Measurements from ENCODE around the gene PDE4D. TPM values are rescaled to one million over a fixed set of nuclear protein-coding genes. Genes with fewer than 3 reads are reported as not detected.

PDE4D gene
- polyA plus RNA-seq, 1 donor (not counting 4 experiments of a cell fraction or from before 2014, with no cell fraction given): 3.6 TPM

GRCh38 chr5:59608745-59609144 is 284.8 kb downstream of the PDE4D start:
- no peak overlapping the region for H3K27ac ChIP-seq (ENCODE audit: control insufficient read depth, insufficient read depth, low read length)
- no peaks in the 10 kb centered on the region for H3K9me1 ChIP-seq (ENCODE audit: control insufficient read depth, extremely low read depth, insufficient read depth, low read length)
- H3K36me3 ChIP-seq (ENCODE audit: control insufficient read depth in 2 of 2, extremely low read depth in 1 of 2, insufficient read depth in 2 of 2, low read length in 2 of 2): no peaks in the 10 kb centered on the region
- H4K20me1 ChIP-seq (ENCODE audit: control insufficient read depth, extremely low read depth, insufficient read depth, low read length): no peaks in the 10 kb centered on the region
- no peak for FAIRE-seq
- H3K4me3 ChIP-seq (ENCODE audit: control insufficient read depth in 2 of 3, extremely low read depth in 1 of 3, insufficient read depth in 2 of 3, low read depth in 1 of 3, low read length in 3 of 3): no peak overlapping the region
- no peaks in the 10 kb centered on the region for H3K4me1 ChIP-seq (ENCODE audit: control insufficient read depth, extremely low read depth, insufficient read depth, low read length)
- H2AFZ ChIP-seq (ENCODE audit: control insufficient read depth, low read length): no peak overlapping the region
- no peaks in the 10 kb centered on the region for H3K79me2 ChIP-seq (ENCODE audit: control insufficient read depth, insufficient read depth, low read length)
- H3K4me2 ChIP-seq (ENCODE audit: control insufficient read depth, extremely low read depth, insufficient read depth, low read depth, low read length): no peak overlapping the region
- H3K9ac ChIP-seq (ENCODE audit: control insufficient read depth, extremely low read depth, insufficient read depth, low read length): no peak overlapping the region
- dilution Hi-C loops (cut with MboI; ENCODE audit: extremely low pct_ligation_motif_present, low sequenced_read_pairs): no loop called here
- no peak for TF ChIP-seq CTCF (optimal IDR thresholded peaks at IDR 0.05 in 1 of 3, IDR thresholded peaks at IDR 0.05 in 1 of 3, conservative IDR thresholded peaks at IDR 0.05 in 1 of 3; ENCODE audit: extremely low read depth in 1 of 3, insufficient read depth in 2 of 3, low read length in 3 of 3)
- no peak for TF ChIP-seq EZH2 (IDR thresholded peaks at IDR 0.05; ENCODE audit: low read length)
- no peaks in the 10 kb centered on the region for H3K27me3 ChIP-seq (ENCODE audit: control insufficient read depth, extremely low read depth, insufficient read depth, low read length)
- no peaks in the 10 kb centered on the region for H3K9me3 ChIP-seq (ENCODE audit: control insufficient read depth, low read depth, low read length)
- DNase-seq (ENCODE audit: low read depth, low spot score): no peak

- no peak overlapping the region for H3K9ac ChIP-seq (ENCODE audit: control insufficient read depth, extremely low read depth, insufficient read depth, low read length)
- no peaks in the 10 kb centered on the region for H3K9me3 ChIP-seq (ENCODE audit: control insufficient read depth, low read depth, low read length)
- H3K4me3 ChIP-seq (ENCODE audit: control insufficient read depth in 2 of 3, extremely low read depth in 1 of 3, insufficient read depth in 2 of 3, low read depth in 1 of 3, low read length in 3 of 3): no peak overlapping the region
- H3K79me2 ChIP-seq (ENCODE audit: control insufficient read depth, insufficient read depth, low read length): no peaks in the 10 kb centered on the region
- H3K36me3 ChIP-seq (ENCODE audit: control insufficient read depth in 2 of 2, extremely low read depth in 1 of 2, insufficient read depth in 2 of 2, low read length in 2 of 2): no peaks in the 10 kb centered on the region
- FAIRE-seq (no peak), DNase-seq (ENCODE audit: low read depth, low spot score) (no peak)
- no peaks in the 10 kb centered on the region for H3K27me3 ChIP-seq (ENCODE audit: control insufficient read depth, extremely low read depth, insufficient read depth, low read length)
- no peak for TF ChIP-seq EZH2 (IDR thresholded peaks at IDR 0.05; ENCODE audit: low read length)
- TF ChIP-seq CTCF (optimal IDR thresholded peaks at IDR 0.05 in 1 of 3, IDR thresholded peaks at IDR 0.05 in 1 of 3, conservative IDR thresholded peaks at IDR 0.05 in 1 of 3; ENCODE audit: extremely low read depth in 1 of 3, insufficient read depth in 2 of 3, low read length in 3 of 3): no peak
- dilution Hi-C loops (cut with MboI; ENCODE audit: extremely low pct_ligation_motif_present, low sequenced_read_pairs): no loop called here
- H3K4me1 ChIP-seq (ENCODE audit: control insufficient read depth, extremely low read depth, insufficient read depth, low read length): no peaks in the 10 kb centered on the region
- no peak overlapping the region for H3K27ac ChIP-seq (ENCODE audit: control insufficient read depth, insufficient read depth, low read length)
- no peak overlapping the region for H3K4me2 ChIP-seq (ENCODE audit: control insufficient read depth, extremely low read depth, insufficient read depth, low read depth, low read length)
- no peaks in the 10 kb centered on the region for H4K20me1 ChIP-seq (ENCODE audit: control insufficient read depth, extremely low read depth, insufficient read depth, low read length)
- no peaks in the 10 kb centered on the region for H3K9me1 ChIP-seq (ENCODE audit: control insufficient read depth, extremely low read depth, insufficient read depth, low read length)
- H2AFZ ChIP-seq (ENCODE audit: control insufficient read depth, low read length): no peak overlapping the region
Measured at GRCh38 chr5:59607138-59607765, 286.3 kb downstream of the PDE4D start.
